ENCODE measurements around the gene MYO3B. TPM values are rescaled to one million over a fixed set of nuclear protein-coding genes. Genes with fewer than 3 reads are reported as not detected.
"Not testable (repeated sequence)": the region's sequence is repeated elsewhere in the genome, so short reads cannot be mapped to it uniquely, and the experiment has no call there.

MYO3B gene
- total and polyA plus RNA-seq, 8 donors: 1.3 to 4.1 (median 2.6) TPM; not detected in 1

- TF ChIP-seq, protein P1, sequence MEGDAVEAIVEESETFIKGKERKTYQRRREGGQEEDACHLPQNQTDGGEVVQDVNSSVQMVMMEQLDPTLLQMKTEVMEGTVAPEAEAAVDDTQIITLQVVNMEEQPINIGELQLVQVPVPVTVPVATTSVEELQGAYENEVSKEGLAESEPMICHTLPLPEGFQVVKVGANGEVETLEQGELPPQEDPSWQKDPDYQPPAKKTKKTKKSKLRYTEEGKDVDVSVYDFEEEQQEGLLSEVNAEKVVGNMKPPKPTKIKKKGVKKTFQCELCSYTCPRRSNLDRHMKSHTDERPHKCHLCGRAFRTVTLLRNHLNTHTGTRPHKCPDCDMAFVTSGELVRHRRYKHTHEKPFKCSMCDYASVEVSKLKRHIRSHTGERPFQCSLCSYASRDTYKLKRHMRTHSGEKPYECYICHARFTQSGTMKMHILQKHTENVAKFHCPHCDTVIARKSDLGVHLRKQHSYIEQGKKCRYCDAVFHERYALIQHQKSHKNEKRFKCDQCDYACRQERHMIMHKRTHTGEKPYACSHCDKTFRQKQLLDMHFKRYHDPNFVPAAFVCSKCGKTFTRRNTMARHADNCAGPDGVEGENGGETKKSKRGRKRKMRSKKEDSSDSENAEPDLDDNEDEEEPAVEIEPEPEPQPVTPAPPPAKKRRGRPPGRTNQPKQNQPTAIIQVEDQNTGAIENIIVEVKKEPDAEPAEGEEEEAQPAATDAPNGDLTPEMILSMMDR (IDR thresholded peaks at IDR 0.05): no peak
- no peaks in the 10 kb centered on the region for H3K27me3 ChIP-seq
Measured at GRCh38 chr2:170208967-170209366, 31.0 kb downstream of the MYO3B start.

DNA sequence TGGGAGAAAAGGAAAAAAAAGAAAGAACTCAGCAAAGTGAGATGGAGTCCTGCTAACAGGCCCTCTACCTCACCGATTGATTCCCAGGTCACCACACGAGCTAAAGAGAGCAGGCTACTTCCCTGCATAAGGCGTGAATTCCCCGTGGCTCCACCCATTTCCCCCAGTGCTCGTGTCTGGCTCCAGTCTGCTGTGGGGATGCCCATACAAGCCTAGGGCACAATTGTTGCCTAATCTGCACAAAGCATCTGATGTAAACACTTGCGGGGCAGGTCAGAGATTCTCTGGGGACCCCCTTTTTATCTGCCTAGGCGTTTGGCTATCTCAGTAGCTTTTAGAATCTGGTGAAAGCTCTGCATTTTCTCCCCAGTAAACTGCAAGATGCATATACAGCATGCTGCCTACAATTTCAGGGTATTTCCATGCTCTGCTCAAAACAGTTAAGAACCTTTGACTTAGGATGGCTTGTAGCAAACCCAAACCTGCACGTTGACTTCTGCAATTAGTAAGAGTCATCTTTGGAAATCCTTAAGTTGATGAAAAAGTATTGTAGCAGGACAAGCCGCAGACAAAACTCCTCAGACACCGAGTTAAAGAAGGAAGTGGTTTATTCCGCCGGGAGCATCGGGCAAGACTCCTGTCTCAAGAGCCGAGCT lies 34.8 kb downstream of the MYO3B start:
- TF ChIP-seq, protein P1 (IDR thresholded peaks at IDR 0.05): no peak
- no peak overlapping the region for H3K4me3 ChIP-seq
- H3K4me1 ChIP-seq: no peaks in the 10 kb centered on the region
- H3K27ac ChIP-seq: no peak overlapping the region
- DNase-seq (no peak), ATAC-seq (no peak)
- no peaks in the 10 kb centered on the region for H3K27me3 ChIP-seq
- H3K36me3 ChIP-seq: no peaks in the 10 kb centered on the region
- peaks cover 0 to 3% of the 10 kb centered on the region in 2 donors for H3K9me3 ChIP-seq
- intact Hi-C loops (cut with DNase I): no loop called here

More at GRCh38 chr2:170208967-170209366, 31.0 kb downstream of the MYO3B start:
- H3K4me3 ChIP-seq: no peak overlapping the region
- intact Hi-C loops (cut with DNase I): no loop called here
- H3K27ac ChIP-seq: no peak overlapping the region
- no peak for DNase-seq
- H3K36me3 ChIP-seq: no peaks in the 10 kb centered on the region
- peaks cover 0 to 3% of the 10 kb centered on the region in 2 donors for H3K9me3 ChIP-seq
- no peak for ATAC-seq
- no peaks in the 10 kb centered on the region for H3K4me1 ChIP-seq

- DNase-seq; H3K36me3 ChIP-seq; ATAC-seq; H3K4me3 ChIP-seq; intact Hi-C loops (cut with DNase I); H3K4me1 ChIP-seq; H3K27ac ChIP-seq; H3K9me3 ChIP-seq; H3K27me3 ChIP-seq: not testable (repeated sequence)
Measured at GRCh38 chr2:170213281-170213625, 35.3 kb downstream of the MYO3B start.

DNA sequence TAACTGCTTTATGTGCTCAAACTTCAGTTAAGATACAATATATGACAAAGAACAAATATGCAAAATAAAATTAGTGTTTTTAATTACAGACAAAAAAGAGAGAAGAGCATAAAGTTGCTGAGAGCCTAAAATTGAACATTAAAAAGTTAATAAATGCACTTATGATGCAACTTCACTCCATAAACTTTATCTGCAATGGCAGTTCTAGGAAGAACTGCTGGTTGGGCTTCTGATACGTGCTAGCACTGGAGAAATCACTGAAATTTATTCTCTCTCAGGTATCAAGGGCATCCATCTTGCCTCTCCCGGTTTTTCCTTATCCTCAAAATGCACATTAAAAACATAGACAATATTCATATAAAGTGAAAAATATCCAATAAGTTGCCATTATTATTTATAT lies 35.7 kb downstream of the MYO3B start:
- intact Hi-C loops (cut with DNase I): no loop called here
- Histone ChIP-seq H3K4me1 (no peaks in the 10 kb centered on the region), H3K4me3 (no peak overlapping the region), H3K9me3 (peaks cover 0 to 3% of the 10 kb centered on the region in 2 donors), H3K27me3 (no peaks in the 10 kb centered on the region), H3K27ac (no peak overlapping the region), H3K36me3 (no peaks in the 10 kb centered on the region)
- TF ChIP-seq, protein P1 (IDR thresholded peaks at IDR 0.05): no peak
- no peak for DNase-seq
- no peak for ATAC-seq

- H3K27ac ChIP-seq: no peak overlapping the region
- no peaks in the 10 kb centered on the region for H3K9me3 ChIP-seq
- ATAC-seq: no peak
- no peak for DNase-seq
- no peak overlapping the region for H3K4me3 ChIP-seq
- intact Hi-C loops (cut with DNase I): no loop called here
- no peaks in the 10 kb centered on the region for H3K36me3 ChIP-seq
- TF ChIP-seq, protein P1 (IDR thresholded peaks at IDR 0.05): no peak
- H3K27me3 ChIP-seq: no peaks in the 10 kb centered on the region
- H3K4me1 ChIP-seq: no peaks in the 10 kb centered on the region
Measured at GRCh38 chr2:170214309-170214948, 36.5 kb downstream of the MYO3B start.

Measured in left lung (tissue), 10 donors.